K562 (cell line): ENCODE results near the gene WDR64. TPM values are rescaled to one million over a fixed set of nuclear protein-coding genes. Genes with fewer than 3 reads are reported as not detected.
A peak's percentile ranks its signal among the peaks of the same experiment; 100 is the strongest.

Experiments
- ARNT ChIP-seq, 2 experiments: fragments of 450-650 bp; IDR thresholded peaks; 2 replicates each; pipeline ENCODE4 v1.6.1; 2016; ENCODE audit warnings: mild to moderate bottlenecking in 1 of 2
- ATF1 ChIP-seq, 2 experiments: fragments of 450-650 bp in 1 of 2; IDR thresholded peaks; 2 replicates each; pipeline ENCODE4 v1.6.1; 2016; ENCODE audit warnings: missing compliant biosample characterization in 1 of 2, missing genetic modification characterization in 1 of 2
- BRD9 ChIP-seq: fragments of 450-650 bp; IDR thresholded peaks from 2 replicates; pipeline ENCODE4 v1.6.1; 2018; ENCODE audit warnings: low read depth; ENCODE audit not compliant: partially characterized antibody
- CREB3 ChIP-seq: fragments of 450-650 bp; conservative IDR thresholded peaks from 2 replicates; pipeline ENCODE4 v1.6.1; 2016; ENCODE audit warnings: missing genetic modification characterization, low read depth, mild to moderate bottlenecking, missing compliant biosample characterization, moderate library complexity
- E4F1 ChIP-seq: fragments of 250-450 bp; sonication (Bioruptor Pico); IDR thresholded peaks from 2 replicates; pipeline ENCODE4 v1.5.0; 2021; ENCODE audit warnings: mild to moderate bottlenecking, borderline replicate concordance
- EGR1 ChIP-seq: fragments of 450-650 bp; conservative IDR thresholded peaks from 2 replicates; pipeline ENCODE4 v1.6.1; 2017; ENCODE audit warnings: mild to moderate bottlenecking
- ERF ChIP-seq: fragments of 450-650 bp; formaldehyde crosslinking; IDR thresholded peaks from 2 replicates; pipeline ENCODE4 v1.4.0; 2020; ENCODE audit warnings: mild to moderate bottlenecking, mixed read lengths
- GABPB2 ChIP-seq: fragments of 250-450 bp; sonication (Bioruptor Pico); conservative IDR thresholded peaks from 2 replicates; pipeline ENCODE4 v1.5.1; 2021; ENCODE audit warnings: mild to moderate bottlenecking
- OTX1 ChIP-seq: fragments of 450-650 bp; formaldehyde crosslinking; IDR thresholded peaks from 2 replicates; pipeline ENCODE4 v1.4.0; 2022; ENCODE audit warnings: mild to moderate bottlenecking
- RAD21 ChIP-seq, 2 experiments: fragments of 250-450 bp in 1 of 2; fragments of 450-650 bp in 1 of 2; sonication (Bioruptor Pico) in 1 of 2; formaldehyde crosslinking in 1 of 2; IDR thresholded peaks in 1 of 2; conservative IDR thresholded peaks in 1 of 2; 2 replicates each; pipeline versions ENCODE4 v1.4.0 to v1.8.0; 2020 to 2022; ENCODE audit warnings: mild to moderate bottlenecking in 2 of 2, moderate library complexity in 1 of 2
- SIX5 ChIP-seq, 2 experiments: IDR thresholded peaks; 2 replicates each; pipeline ENCODE4 v1.6.1; 2011; ENCODE audit warnings: low read length in 2 of 2, borderline replicate concordance in 1 of 2, low read depth in 1 of 2, mild to moderate bottlenecking in 1 of 2, moderate library complexity in 1 of 2; ENCODE audit not compliant: insufficient read depth in 1 of 2
- STAT5B ChIP-seq: fragments of 250-450 bp; sonication (Bioruptor Pico); IDR thresholded peaks from 2 replicates; pipeline ENCODE4 v1.8.0; 2021; ENCODE audit warnings: mild to moderate bottlenecking, inconsistent platforms
- TAF9B ChIP-seq: fragments of 450-650 bp; IDR thresholded peaks from 2 replicates; pipeline ENCODE4 v1.6.1; 2018; ENCODE audit warnings: mild to moderate bottlenecking; ENCODE audit not compliant: partially characterized antibody
- TBP ChIP-seq: optimal IDR thresholded peaks from 2 replicates; pipeline ENCODE3; 2011; ENCODE audit warnings: low read depth, low read length, improper control_type of control experiment
- ZNF134 ChIP-seq: fragments of 250-450 bp; sonication (Bioruptor Pico); conservative IDR thresholded peaks from 2 replicates; pipeline ENCODE4 v1.4.0; 2020
- ZNF324 ChIP-seq: fragments of 250-450 bp; sonication (Bioruptor Pico); IDR thresholded peaks from 2 replicates; pipeline ENCODE4 v1.4.0; 2020; ENCODE audit warnings: mild to moderate bottlenecking
- ZNF518B ChIP-seq: fragments of 250-450 bp; sonication (Bioruptor Pico); IDR thresholded peaks from 2 replicates; pipeline ENCODE4 v1.5.0; 2021; ENCODE audit warnings: mild to moderate bottlenecking, moderate library complexity
- ZNF764 ChIP-seq: fragments of 250-450 bp; sonication (Bioruptor Pico); IDR thresholded peaks from 2 replicates; pipeline ENCODE4 v1.4.0; 2020; ENCODE audit warnings: low read depth, mild to moderate bottlenecking, moderate library complexity
- ZZZ3 ChIP-seq: fragments of 450-650 bp; IDR thresholded peaks from 2 replicates; pipeline ENCODE4 v1.6.1; 2016; ENCODE audit warnings: antibody characterized with exemption, mild to moderate bottlenecking, moderate library complexity
- polyA plus RNA-seq, 8 experiments: library from polyadenylated mRNA; depleted of rRNA in 4 of 8; stranded (reverse) in 5 of 8; unstranded in 3 of 8; fragments of >200 nt; fragmentation: Nextera tagmentation in 2 of 8; fragmentation: Illumina TruSeq in 1 of 8; extraction: Ambion mirVana in 2 of 8; extraction: Trizol in 1 of 8; gene quantifications; 2 replicates each; pipeline versions ENCODE4 v1.2.1 to v1.2.3, GENCODE V29; 2011 to 2014; ENCODE audit warnings: inconsistent platforms in 1 of 8, missing spikeins in 1 of 8
- total RNA-seq, 7 experiments: library from RNA; depleted of rRNA in 6 of 7; stranded (reverse); fragments of >200 nt in 6 of 7; fragmentation: Illumina TruSeq in 2 of 7; extraction: Trizol in 2 of 7; gene quantifications; 2 replicates each; pipeline versions ENCODE4 v1.2.1 to v1.2.3, GENCODE V29; 2011 to 2021; ENCODE audit warnings: low replicate concordance in 1 of 7
- TF ChIP-seq, protein P1 (sequence below): fragments of 450-650 bp; IDR thresholded peaks from 2 replicates; pipeline ENCODE4 v1.6.1; 2014; ENCODE audit warnings: low read depth, mild to moderate bottlenecking, moderate library complexity, borderline replicate concordance

Gene WDR64
- total and polyA plus RNA-seq, 9 of the 15 experiments (the other 6 are each of a cell fraction or from before 2014, with no cell fraction given), result 0.06 to 0.29 (median 0.19) TPM; not detected in 5

DNA sequence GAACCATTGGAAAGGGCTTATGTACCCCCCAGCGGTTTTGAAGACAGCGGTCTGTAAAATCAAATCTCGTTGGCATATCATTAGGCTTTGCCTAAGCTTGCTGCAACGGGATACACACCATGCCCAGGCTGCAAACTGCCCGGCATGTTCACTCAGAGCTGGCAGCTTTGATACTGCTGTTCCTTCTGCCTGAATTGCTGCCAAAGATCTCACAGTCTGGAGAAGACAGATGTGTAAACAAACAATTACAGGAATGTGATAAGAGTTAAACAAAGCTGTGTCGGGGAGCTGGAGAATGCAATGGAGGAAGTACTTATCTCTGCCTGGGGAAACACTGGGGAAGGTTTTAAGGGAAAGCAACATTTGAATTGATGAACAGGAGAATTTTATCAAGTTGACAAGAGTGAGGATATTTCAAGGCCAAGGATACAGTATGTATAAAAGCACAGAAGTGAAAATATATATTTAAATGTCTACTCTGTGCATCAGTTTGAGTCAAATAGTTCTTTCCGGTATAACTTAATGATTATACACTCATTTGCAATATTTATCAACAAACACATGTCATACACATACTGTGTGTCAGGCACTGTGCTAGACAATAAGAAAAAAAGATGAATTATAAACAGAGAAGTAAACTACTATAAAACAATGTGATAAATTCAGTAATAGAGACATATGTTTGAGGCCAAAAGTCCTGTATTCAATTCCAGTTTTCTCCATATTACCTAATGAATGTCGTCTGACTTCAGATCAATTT lies 41.8 kb upstream of the WDR64 start (continued):
- TF ChIP-seq ZNF764 (CRISPR knock-in tag) (no peak), ZZZ3 (no peak), ERF (CRISPR knock-in tag) (no peak), ZNF324 (no peak), RAD21 (CRISPR knock-in tag; conservative IDR thresholded peaks at IDR 0.05 in 1 of 2, IDR thresholded peaks at IDR 0.05 in 1 of 2) (peak in 1 of 2 experiments; percentile 5; a peak in 1 of 4 replicates), ATF1 (CRISPR knock-in tag; IDR thresholded peaks at IDR 0.05) (no peak), ATF1 (tag; IDR thresholded peaks at IDR 0.05) (no peak), ARNT (IDR thresholded peaks at IDR 0.05) (no peak), ZNF518B (CRISPR knock-in tag) (no peak), BRD9 (no peak), STAT5B (CRISPR knock-in tag) (no peak), ZNF134 (CRISPR knock-in tag) (no peak), CREB3 (no peak), TBP (no peak), EGR1 (no peak), SIX5 (IDR thresholded peaks at IDR 0.05; ENCODE audit: borderline replicate concordance in 1 of 2, insufficient read depth in 1 of 2, low read depth in 1 of 2, low read length in 2 of 2) (no peak), GABPB2 (CRISPR knock-in tag) (no peak), OTX1 (CRISPR knock-in tag) (no peak), TAF9B (no peak), E4F1 (CRISPR knock-in tag) (no peak)
- TF ChIP-seq, protein P1, sequence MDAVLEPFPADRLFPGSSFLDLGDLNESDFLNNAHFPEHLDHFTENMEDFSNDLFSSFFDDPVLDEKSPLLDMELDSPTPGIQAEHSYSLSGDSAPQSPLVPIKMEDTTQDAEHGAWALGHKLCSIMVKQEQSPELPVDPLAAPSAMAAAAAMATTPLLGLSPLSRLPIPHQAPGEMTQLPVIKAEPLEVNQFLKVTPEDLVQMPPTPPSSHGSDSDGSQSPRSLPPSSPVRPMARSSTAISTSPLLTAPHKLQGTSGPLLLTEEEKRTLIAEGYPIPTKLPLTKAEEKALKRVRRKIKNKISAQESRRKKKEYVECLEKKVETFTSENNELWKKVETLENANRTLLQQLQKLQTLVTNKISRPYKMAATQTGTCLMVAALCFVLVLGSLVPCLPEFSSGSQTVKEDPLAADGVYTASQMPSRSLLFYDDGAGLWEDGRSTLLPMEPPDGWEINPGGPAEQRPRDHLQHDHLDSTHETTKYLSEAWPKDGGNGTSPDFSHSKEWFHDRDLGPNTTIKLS, result no peak
